Myocyte (in vitro differentiated cells): Measurements from ENCODE around the gene EPHA2. TPM values are rescaled to one million over a fixed set of nuclear protein-coding genes. Genes with fewer than 3 reads are reported as not detected.

Experiments used
- DNase-seq: peaks from one replicate; pipeline ENCODE4 v3.0.0-alpha.2; 2012; ENCODE audit warnings: low read depth
- total RNA-seq: library from RNA; depleted of rRNA; stranded (reverse); fragments of >200 nt; gene quantifications from 2 replicates; pipeline ENCODE4 v1.2.3, GENCODE V29; 2014

EPHA2 gene
- total RNA-seq, 1 donor from 2014 or later = 18.1 TPM

DNA sequence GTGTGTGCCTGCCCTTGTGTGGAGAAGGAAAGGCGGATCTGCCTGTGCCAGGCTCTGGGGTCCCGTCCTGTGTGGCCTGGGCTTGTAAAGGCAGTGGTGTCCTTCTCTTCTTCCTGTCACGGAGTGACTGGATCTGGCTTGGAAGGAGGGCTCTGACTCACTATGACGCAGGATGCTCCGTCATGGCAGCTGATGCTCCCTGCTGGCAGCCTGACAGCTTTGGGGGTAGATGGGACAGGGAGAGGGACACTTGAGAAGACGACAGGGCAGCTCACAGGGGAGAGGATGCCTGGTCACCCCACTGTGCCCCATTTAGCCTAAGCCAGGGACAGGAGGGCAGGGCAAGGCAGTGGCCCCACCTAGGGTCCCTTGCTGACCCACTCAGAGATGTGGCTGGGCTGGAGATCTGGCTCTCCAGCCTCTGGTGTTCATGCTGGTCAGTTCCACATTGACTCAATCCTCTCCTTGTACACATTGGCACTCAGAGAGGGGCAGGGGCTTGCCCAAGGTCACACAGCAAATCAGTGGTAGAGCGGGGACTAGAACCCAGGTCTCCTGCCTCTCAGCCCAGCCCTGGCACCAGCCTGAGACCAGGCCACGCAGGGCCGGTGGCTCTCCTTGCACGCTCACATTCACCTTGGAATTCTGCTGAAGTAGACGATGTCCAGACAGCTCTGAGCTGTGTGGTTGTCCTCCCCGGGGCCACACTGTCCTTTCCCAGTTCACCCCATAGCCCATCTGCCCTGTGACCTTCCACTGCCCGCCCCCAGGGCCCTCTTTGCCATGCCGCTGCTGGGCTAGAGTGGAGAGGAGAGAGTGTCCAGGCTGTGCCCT, 79.6 kb downstream of the EPHA2 start:
- DNase-seq = peak; percentile 97

DNA sequence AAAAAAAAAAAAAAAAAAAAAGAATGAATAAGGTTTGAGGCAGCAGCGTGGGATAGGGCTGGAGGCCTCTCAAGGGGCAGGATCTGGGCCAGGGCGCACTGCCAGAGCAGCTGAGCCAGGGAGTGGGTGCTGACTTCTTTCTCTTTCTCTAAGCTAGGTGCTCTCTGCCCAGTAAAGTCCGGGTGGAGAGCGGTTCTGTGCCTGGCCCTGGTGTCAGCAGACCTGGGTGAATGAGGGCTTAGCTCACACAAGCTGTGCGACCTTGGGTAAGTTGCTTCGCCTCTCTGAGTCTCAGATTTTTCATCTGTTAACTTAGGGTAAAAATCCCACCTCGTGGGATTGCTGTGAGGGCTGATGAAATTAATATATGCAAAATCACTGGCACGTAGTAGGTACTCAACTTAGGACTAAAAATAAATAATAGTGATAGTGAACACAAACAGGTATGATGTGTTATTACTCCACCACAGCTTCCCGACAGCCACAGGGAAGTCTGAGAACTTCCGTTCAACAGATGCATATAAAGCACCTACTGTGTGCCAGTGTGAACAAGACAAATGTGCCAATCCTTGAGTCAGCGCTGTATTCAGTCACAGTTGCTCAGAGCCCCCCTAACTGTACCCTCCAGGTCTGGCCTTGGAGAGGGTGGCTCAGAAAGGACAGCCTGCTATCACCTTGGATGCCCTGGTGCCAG, 80.4 kb downstream of the EPHA2 start:
- peak; percentile 66 for DNase-seq

Other genes with a start within 250 kb of the EPHA2 start
- gene ZBTB17, start 180.0 kb downstream of the EPHA2 start, total RNA-seq = 32.9 and 47.1 TPM in 2 replicates
- gene SRARP, start 151.8 kb downstream of the EPHA2 start, total RNA-seq = not detected in 2 replicates
- 38.7 and 94.0 TPM in 2 replicates for gene HSPB7, start 138.0 kb downstream of the EPHA2 start, total RNA-seq
- gene CLCNKA, start 134.0 kb downstream of the EPHA2 start, total RNA-seq = 0.05 TPM in 1 of 2 replicates, not detected in the other
- gene CLCNKB, start 112.3 kb downstream of the EPHA2 start, total RNA-seq = not detected in 2 replicates
- gene FAM131C, start 82.4 kb downstream of the EPHA2 start, total RNA-seq = not detected in 2 replicates
- 0.31 and 0.67 TPM in 2 replicates for gene ARHGEF19, start 56.6 kb upstream of the EPHA2 start, total RNA-seq
- 11.3 and 16.3 TPM in 2 replicates for gene CPLANE2, start 81.1 kb upstream of the EPHA2 start, total RNA-seq
- gene FBXO42, start 196.4 kb upstream of the EPHA2 start, total RNA-seq = 14.8 and 17.7 TPM in 2 replicates
- 76.2 and 79.3 TPM in 2 replicates for gene SZRD1, start 211.2 kb upstream of the EPHA2 start, total RNA-seq